OCI-LY3 (cell line): ENCODE measurements around the gene PDGFA.

Source experiments
- CTCF ChIP-seq: fragments of 200-600, 300-600 bp; sonication (generic); IDR thresholded peaks from 2 replicates; pipeline ENCODE4 v1.5.1; 2014; ENCODE audit warnings: antibody characterized with exemption, low read length, low read depth
- EZH2phosphoT487 ChIP-seq: fragments of 200-600 bp; shearing (Covaris generic); IDR thresholded peaks from 2 replicates; pipeline ENCODE4 v1.6.1; 2018; ENCODE audit warnings: antibody characterized with exemption, mixed run types, low read depth

- no peak for TF ChIP-seq CTCF
- no peak for TF ChIP-seq EZH2phosphoT487
Measured at GRCh38 chr7:552868-553635, 33.4 kb upstream of the PDGFA start.
